WTC11 (cell line): ENCODE measurements around the gene CSKMT. TPM values are rescaled to one million over a fixed set of nuclear protein-coding genes. Genes with fewer than 3 reads are reported as not detected.

Source experiments
- ATAC-seq: fragments of 200-7000 bp; cut with Tn5 transposase; 2 replicates; pipeline ENCODE4 v1.10.0; 2021; ENCODE audit warnings: mild to moderate bottlenecking, moderate library complexity
- CTCF ChIA-PET: fragments of 300-600 bp; sonication (Branson Sonifier 250); formaldehyde crosslinking; loops from one replicate; lab custom pipeline; 2021; ENCODE audit warnings: antibody characterized with exemption; lab: Charles Lee
- POLR2A ChIA-PET: fragments of 350-600 bp; sonication (Branson Sonifier 250); formaldehyde crosslinking; loops from one replicate; lab custom pipeline; 2021; ENCODE audit warnings: antibody characterized with exemption; lab: Charles Lee
- DNase-seq: peaks from one replicate; pipeline ENCODE4 v3.0.0; 2021; ENCODE audit warnings: low spot score
- H3K27ac Mint-ChIP-seq: 2 replicates; pipeline ENCODE4 v1.8.0; 2021; ENCODE audit warnings: mixed read lengths
- H3K27me3 Mint-ChIP-seq: 2 replicates; pipeline ENCODE4 v1.8.0; 2021; ENCODE audit warnings: low read depth, mild to moderate bottlenecking, moderate library complexity, mixed read lengths
- H3K36me3 Mint-ChIP-seq: 2 replicates; pipeline ENCODE4 v1.8.0; 2021; ENCODE audit warnings: mixed read lengths
- H3K4me1 Mint-ChIP-seq: 2 replicates; pipeline ENCODE4 v1.8.0; 2022; ENCODE audit warnings: mixed read lengths
- H3K4me3 Mint-ChIP-seq: 2 replicates; pipeline ENCODE4 v1.8.0; 2021; ENCODE audit warnings: mild to moderate bottlenecking, moderate library complexity, mixed read lengths
- H3K9me3 Mint-ChIP-seq: 2 replicates; pipeline ENCODE4 v1.8.0; 2021; ENCODE audit warnings: mixed read lengths
- CBFB ChIP-seq: sonication (generic); formaldehyde crosslinking; IDR thresholded peaks from 2 replicates; pipeline ENCODE4 v1.8.1; 2022; ENCODE audit warnings: mild to moderate bottlenecking, low read depth, missing genetic modification reagents
- CREB1 ChIP-seq: sonication (generic); formaldehyde crosslinking; IDR thresholded peaks from 2 replicates; pipeline ENCODE4 v1.8.0; 2023; ENCODE audit warnings: mild to moderate bottlenecking, missing genetic modification reagents
- ESRRA ChIP-seq: sonication (generic); formaldehyde crosslinking; IDR thresholded peaks from 2 replicates; pipeline ENCODE4 v1.8.1; 2022; ENCODE audit warnings: mild to moderate bottlenecking, missing genetic modification reagents, borderline replicate concordance
- GTF2I ChIP-seq: fragments of 250-450 bp; sonication (Bioruptor Pico); conservative IDR thresholded peaks from 2 replicates; pipeline ENCODE4 v1.4.0; 2021; ENCODE audit warnings: mild to moderate bottlenecking
- MAX ChIP-seq: sonication (generic); formaldehyde crosslinking; IDR thresholded peaks from 2 replicates; pipeline ENCODE4 v1.8.0; 2022; ENCODE audit warnings: mild to moderate bottlenecking, missing genetic modification reagents
- MXD4 ChIP-seq: fragments of 250-450 bp; sonication (Bioruptor Pico); IDR thresholded peaks from 2 replicates; pipeline ENCODE4 v1.8.0; 2021; ENCODE audit warnings: mild to moderate bottlenecking, moderate library complexity, borderline replicate concordance
- NFATC4 ChIP-seq: fragments of 250-450 bp; sonication (Bioruptor Pico); IDR thresholded peaks from 2 replicates; pipeline ENCODE4 v1.9.0; 2021; ENCODE audit warnings: mild to moderate bottlenecking
- PRRX2 ChIP-seq: fragments of 250-450 bp; sonication (Bioruptor Pico); IDR thresholded peaks from 2 replicates; pipeline ENCODE4 v1.8.0; 2021; ENCODE audit warnings: mild to moderate bottlenecking
- SMAD3 ChIP-seq: sonication (generic); formaldehyde crosslinking; IDR thresholded peaks from 2 replicates; pipeline ENCODE4 v1.8.0; 2022; ENCODE audit warnings: missing genetic modification reagents, mild to moderate bottlenecking, borderline replicate concordance
- STAT6 ChIP-seq: sonication (generic); formaldehyde crosslinking; conservative IDR thresholded peaks from 2 replicates; pipeline ENCODE4 v1.8.1; 2023; ENCODE audit warnings: mild to moderate bottlenecking, low read depth, missing genetic modification reagents, moderate library complexity
- USF1 ChIP-seq: sonication (generic); formaldehyde crosslinking; IDR thresholded peaks from 2 replicates; pipeline ENCODE4 v1.8.0; 2022; ENCODE audit warnings: mild to moderate bottlenecking, missing genetic modification reagents
- USF2 ChIP-seq: sonication (generic); formaldehyde crosslinking; IDR thresholded peaks from 2 replicates; pipeline ENCODE4 v1.8.1; 2023; ENCODE audit warnings: mild to moderate bottlenecking, missing genetic modification reagents, moderate library complexity
- ZBTB21 ChIP-seq: sonication (generic); formaldehyde crosslinking; IDR thresholded peaks from 2 replicates; pipeline ENCODE4 v1.8.1; 2023; ENCODE audit warnings: mild to moderate bottlenecking, missing genetic modification reagents, borderline replicate concordance
- ZNF423 ChIP-seq: fragments of 250-450 bp; sonication (Bioruptor Pico); IDR thresholded peaks from 2 replicates; pipeline ENCODE4 v2.1.2; 2022; ENCODE audit warnings: mild to moderate bottlenecking, moderate library complexity
- ZNF671 ChIP-seq: fragments of 250-450 bp; sonication (Bioruptor Pico); IDR thresholded peaks from 2 replicates; pipeline ENCODE4 v1.8.0; 2021; ENCODE audit warnings: mild to moderate bottlenecking
- total RNA-seq: library from RNA; stranded (reverse); gene quantifications from 3 replicates; pipeline ENCODE4 v1.2.3, GENCODE V29; 2021
- TF ChIP-seq, protein P1 (sequence below): sonication (generic); formaldehyde crosslinking; IDR thresholded peaks from 2 replicates; pipeline ENCODE4 v1.8.1; 2023; ENCODE audit warnings: mild to moderate bottlenecking, missing genetic modification reagents, borderline replicate concordance
- TF ChIP-seq, protein P2 (sequence below): sonication (generic); formaldehyde crosslinking; IDR thresholded peaks from 2 replicates; pipeline ENCODE4 v1.8.0; 2022; ENCODE audit warnings: mild to moderate bottlenecking, missing genetic modification reagents
- TF ChIP-seq, protein P3 (sequence below): fragments of 250-450 bp; sonication (Bioruptor Pico); IDR thresholded peaks from 2 replicates; pipeline ENCODE4 v1.8.0; 2021; ENCODE audit warnings: mild to moderate bottlenecking
- TF ChIP-seq, protein P4 (sequence below): sonication (generic); formaldehyde crosslinking; IDR thresholded peaks from 2 replicates; pipeline ENCODE4 v1.8.1; 2022; ENCODE audit warnings: low read depth, missing genetic modification reagents, borderline replicate concordance

CSKMT gene
- total RNA-seq, 1 experiment from 2014 or later = 75.6 TPM

DNA sequence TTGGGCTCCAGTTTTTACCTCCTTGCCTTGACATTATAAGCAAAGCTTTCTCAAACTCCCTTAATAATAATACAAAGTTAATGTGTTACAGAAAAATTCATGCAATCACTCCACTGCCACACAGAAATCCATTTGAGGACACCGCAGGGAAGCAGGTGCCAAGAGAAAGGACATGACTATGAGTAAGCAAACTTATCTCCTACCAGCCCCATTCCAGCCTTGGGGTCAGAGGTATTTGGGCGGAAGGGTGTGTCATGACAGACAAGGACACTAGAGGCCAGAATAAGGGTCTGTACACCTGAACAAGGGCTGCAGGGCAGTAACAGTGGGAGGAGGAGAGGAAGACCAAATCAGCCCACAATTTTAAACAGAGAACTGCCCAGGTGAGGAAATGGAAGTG is 48.2 kb downstream of the CSKMT start:
- TF ChIP-seq MAX (CRISPR knock-in tag) (no peak), NFATC4 (CRISPR knock-in tag) (no peak), ZBTB21 (no peak)
- ChIA-PET CTCF (interaction anchor here (1.0 to 4.1 kb wide), 2 partner anchors 14 to 57 kb away, joined by 3 to 14 read pairs; partner anchors contain the start of genes HNRNPUL2 and TAF6L), POLR2A (no interaction called here)
- Mint-ChIP-seq H3K27ac (peak overlapping the region; percentile 79), H3K4me1 (peaks cover 40% of the 10 kb centered on the region), H3K9me3 (no peaks in the 10 kb centered on the region), H3K4me3 (no peak overlapping the region), H3K36me3 (peaks cover 70% of the 10 kb centered on the region), H3K27me3 (no peaks in the 10 kb centered on the region)
- ATAC-seq (no peak), DNase-seq (no peak)

DNA sequence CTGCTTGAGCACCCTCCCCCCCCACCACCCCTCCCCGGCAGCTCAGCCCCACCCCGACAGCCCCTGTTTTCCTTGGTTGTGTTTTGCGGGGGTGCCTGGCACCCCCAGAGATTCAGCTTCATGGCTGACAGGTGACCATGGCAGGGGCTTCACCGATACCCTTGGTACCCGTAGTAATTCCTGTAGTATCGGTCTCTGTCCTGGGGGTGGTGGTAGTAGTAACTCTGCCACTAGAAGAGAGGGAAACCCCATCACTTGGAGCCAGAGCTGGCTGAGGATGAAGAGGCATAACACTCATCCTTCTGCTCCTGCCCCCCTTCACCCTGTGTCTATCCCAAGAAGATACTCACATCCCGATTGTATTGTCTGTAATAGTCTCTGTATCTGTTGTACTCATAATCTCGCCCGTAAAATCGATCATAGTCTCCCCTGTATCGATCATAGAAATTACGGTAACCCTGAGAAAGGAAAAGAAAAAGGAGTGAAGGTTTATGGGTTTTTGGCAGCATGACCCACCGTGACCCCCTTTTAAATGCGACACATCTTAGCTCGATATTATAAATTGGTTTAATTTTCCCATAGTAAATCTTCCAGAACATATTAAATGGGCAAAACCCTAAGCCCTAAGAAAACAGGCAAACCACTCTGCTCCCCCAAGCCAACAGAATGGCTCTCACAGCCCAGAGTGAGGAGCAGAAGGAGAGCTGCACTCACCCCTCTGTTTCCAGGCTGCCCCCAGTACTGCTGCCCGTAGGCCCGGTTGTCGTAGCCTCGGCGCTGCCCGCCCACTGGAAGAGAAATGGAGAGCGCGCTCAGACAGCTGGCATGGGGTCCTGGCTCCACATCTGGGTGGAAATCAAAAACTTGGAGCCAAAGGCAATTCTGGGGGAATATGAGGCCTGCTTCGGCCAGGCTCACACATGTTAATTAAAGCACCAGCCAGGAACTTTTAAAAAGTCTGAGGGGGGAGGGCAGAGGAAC is 50.3 kb downstream of the CSKMT start:
- no peak overlapping the region for H3K4me3 Mint-ChIP-seq

More for the DNA sequence above, 50.3 kb downstream of the CSKMT start:
- Mint-ChIP-seq H3K4me1 (peaks cover 28% of the 10 kb centered on the region), H3K27ac (peak overlapping the region; percentile 37), H3K36me3 (peaks cover 85% of the 10 kb centered on the region), H3K27me3 (no peaks in the 10 kb centered on the region), H3K9me3 (no peaks in the 10 kb centered on the region)
- ChIA-PET POLR2A (interaction anchor here (0.5 to 0.8 kb wide), 2 partner anchors 12 to 73 kb away, joined by 3 to 6 read pairs; partner anchors contain the start of gene HNRNPUL2), CTCF (interaction anchor here (1.2 to 4.1 kb wide), 4 partner anchors 8 to 71 kb away, joined by 3 to 14 read pairs (median 4); partner anchors contain the start of genes BSCL2, GNG3, HNRNPUL2 and TAF6L)
- ATAC-seq = peak; percentile 71
- TF ChIP-seq, protein P1, sequence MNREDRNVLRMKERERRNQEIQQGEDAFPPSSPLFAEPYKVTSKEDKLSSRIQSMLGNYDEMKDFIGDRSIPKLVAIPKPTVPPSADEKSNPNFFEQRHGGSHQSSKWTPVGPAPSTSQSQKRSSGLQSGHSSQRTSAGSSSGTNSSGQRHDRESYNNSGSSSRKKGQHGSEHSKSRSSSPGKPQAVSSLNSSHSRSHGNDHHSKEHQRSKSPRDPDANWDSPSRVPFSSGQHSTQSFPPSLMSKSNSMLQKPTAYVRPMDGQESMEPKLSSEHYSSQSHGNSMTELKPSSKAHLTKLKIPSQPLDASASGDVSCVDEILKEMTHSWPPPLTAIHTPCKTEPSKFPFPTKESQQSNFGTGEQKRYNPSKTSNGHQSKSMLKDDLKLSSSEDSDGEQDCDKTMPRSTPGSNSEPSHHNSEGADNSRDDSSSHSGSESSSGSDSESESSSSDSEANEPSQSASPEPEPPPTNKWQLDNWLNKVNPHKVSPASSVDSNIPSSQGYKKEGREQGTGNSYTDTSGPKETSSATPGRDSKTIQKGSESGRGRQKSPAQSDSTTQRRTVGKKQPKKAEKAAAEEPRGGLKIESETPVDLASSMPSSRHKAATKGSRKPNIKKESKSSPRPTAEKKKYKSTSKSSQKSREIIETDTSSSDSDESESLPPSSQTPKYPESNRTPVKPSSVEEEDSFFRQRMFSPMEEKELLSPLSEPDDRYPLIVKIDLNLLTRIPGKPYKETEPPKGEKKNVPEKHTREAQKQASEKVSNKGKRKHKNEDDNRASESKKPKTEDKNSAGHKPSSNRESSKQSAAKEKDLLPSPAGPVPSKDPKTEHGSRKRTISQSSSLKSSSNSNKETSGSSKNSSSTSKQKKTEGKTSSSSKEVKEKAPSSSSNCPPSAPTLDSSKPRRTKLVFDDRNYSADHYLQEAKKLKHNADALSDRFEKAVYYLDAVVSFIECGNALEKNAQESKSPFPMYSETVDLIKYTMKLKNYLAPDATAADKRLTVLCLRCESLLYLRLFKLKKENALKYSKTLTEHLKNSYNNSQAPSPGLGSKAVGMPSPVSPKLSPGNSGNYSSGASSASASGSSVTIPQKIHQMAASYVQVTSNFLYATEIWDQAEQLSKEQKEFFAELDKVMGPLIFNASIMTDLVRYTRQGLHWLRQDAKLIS (CRISPR knock-in tag) = no peak
- TF ChIP-seq ESRRA (CRISPR knock-in tag) (no peak), SMAD3 (CRISPR knock-in tag) (no peak), CREB1 (CRISPR knock-in tag) (no peak), STAT6 (CRISPR knock-in tag) (no peak), ZBTB21 (no peak), CBFB (CRISPR knock-in tag) (no peak), USF1 (CRISPR knock-in tag) (no peak), MXD4 (no peak), GTF2I (CRISPR knock-in tag) (no peak), USF2 (CRISPR knock-in tag) (no peak), PRRX2 (no peak), ZNF671 (CRISPR knock-in tag) (no peak), ZNF423 (CRISPR knock-in tag) (no peak)
- TF ChIP-seq, protein P2, sequence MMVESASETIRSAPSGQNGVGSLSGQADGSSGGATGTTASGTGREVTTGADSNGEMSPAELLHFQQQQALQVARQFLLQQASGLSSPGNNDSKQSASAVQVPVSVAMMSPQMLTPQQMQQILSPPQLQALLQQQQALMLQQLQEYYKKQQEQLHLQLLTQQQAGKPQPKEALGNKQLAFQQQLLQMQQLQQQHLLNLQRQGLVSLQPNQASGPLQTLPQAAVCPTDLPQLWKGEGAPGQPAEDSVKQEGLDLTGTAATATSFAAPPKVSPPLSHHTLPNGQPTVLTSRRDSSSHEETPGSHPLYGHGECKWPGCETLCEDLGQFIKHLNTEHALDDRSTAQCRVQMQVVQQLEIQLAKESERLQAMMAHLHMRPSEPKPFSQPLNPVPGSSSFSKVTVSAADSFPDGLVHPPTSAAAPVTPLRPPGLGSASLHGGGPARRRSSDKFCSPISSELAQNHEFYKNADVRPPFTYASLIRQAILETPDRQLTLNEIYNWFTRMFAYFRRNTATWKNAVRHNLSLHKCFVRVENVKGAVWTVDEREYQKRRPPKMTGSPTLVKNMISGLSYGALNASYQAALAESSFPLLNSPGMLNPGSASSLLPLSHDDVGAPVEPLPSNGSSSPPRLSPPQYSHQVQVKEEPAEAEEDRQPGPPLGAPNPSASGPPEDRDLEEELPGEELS = no peak
- TF ChIP-seq, protein P3, sequence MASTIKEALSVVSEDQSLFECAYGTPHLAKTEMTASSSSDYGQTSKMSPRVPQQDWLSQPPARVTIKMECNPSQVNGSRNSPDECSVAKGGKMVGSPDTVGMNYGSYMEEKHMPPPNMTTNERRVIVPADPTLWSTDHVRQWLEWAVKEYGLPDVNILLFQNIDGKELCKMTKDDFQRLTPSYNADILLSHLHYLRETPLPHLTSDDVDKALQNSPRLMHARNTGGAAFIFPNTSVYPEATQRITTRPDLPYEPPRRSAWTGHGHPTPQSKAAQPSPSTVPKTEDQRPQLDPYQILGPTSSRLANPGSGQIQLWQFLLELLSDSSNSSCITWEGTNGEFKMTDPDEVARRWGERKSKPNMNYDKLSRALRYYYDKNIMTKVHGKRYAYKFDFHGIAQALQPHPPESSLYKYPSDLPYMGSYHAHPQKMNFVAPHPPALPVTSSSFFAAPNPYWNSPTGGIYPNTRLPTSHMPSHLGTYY (CRISPR knock-in tag) = no peak
- TF ChIP-seq, protein P4, sequence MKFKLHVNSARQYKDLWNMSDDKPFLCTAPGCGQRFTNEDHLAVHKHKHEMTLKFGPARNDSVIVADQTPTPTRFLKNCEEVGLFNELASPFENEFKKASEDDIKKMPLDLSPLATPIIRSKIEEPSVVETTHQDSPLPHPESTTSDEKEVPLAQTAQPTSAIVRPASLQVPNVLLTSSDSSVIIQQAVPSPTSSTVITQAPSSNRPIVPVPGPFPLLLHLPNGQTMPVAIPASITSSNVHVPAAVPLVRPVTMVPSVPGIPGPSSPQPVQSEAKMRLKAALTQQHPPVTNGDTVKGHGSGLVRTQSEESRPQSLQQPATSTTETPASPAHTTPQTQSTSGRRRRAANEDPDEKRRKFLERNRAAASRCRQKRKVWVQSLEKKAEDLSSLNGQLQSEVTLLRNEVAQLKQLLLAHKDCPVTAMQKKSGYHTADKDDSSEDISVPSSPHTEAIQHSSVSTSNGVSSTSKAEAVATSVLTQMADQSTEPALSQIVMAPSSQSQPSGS (CRISPR knock-in tag) = no peak
- DNase-seq = no peak
